Suprapubic skin (tissue), 4 donors: Measurements from ENCODE around the gene DNAI1. TPM values are rescaled to one million over a fixed set of nuclear protein-coding genes. Genes with fewer than 3 reads are reported as not detected.

Experiments
- DNase-seq, 2 donors: peaks; one replicate each; pipeline ENCODE4 v3.0.0-alpha.2; 2019; ENCODE audit warnings: low spot score in 2 of 2
- H3K27ac ChIP-seq: fragments of 200-600 bp; sonication (generic); one replicate; pipeline ENCODE4 v1.5.1; 2019
- H3K27me3 ChIP-seq: fragments of 200-600 bp; sonication (generic); one replicate; pipeline ENCODE4 v1.5.1; 2019
- H3K36me3 ChIP-seq: fragments of 200-600 bp; sonication (generic); one replicate; pipeline ENCODE4 v1.5.1; 2019
- H3K4me1 ChIP-seq: fragments of 200-600 bp; sonication (generic); one replicate; pipeline ENCODE4 v1.5.1; 2019
- H3K4me3 ChIP-seq: fragments of 200-600 bp; sonication (generic); one replicate; pipeline ENCODE4 v1.5.1; 2019; ENCODE audit warnings: mild to moderate bottlenecking
- H3K9me3 ChIP-seq: fragments of 200-600 bp; sonication (generic); one replicate; pipeline ENCODE4 v1.5.1; 2019
- EP300 ChIP-seq: sonication (generic); formaldehyde crosslinking; IDR thresholded peaks from one replicate; pipeline ENCODE4 v1.6.1; 2017; ENCODE audit warnings: antibody characterized with exemption
- POLR2A ChIP-seq, 2 donors: fragments of 450-650 bp; IDR thresholded peaks; one replicate each; pipeline ENCODE4 v1.6.1; 2017; ENCODE audit warnings: antibody characterized with exemption in 2 of 2, mild to moderate bottlenecking in 2 of 2, moderate library complexity in 2 of 2
- POLR2AphosphoS5 ChIP-seq, 3 donors: sonication (generic); formaldehyde crosslinking; IDR thresholded peaks; one replicate each; pipeline ENCODE4 v1.6.1; 2017; ENCODE audit warnings: antibody characterized with exemption in 3 of 3
- WGBS: methylation state at CpG from one replicate; pipeline ENCODE4 v1.1.5; 2018; 5-methylcytosine and 5-hydroxymethylcytosine counted together
- total RNA-seq, 4 donors: library from RNA; depleted of rRNA; stranded (reverse); fragments of >200 nt; gene quantifications; one replicate each; pipeline ENCODE4 v1.1.0, GENCODE V29; 2016
- TF ChIP-seq, protein P1 (sequence below), 2 donors: fragments of 200-600 bp in 1 of 2; fragments of 450-650 bp in 1 of 2; sonication (generic) in 1 of 2; IDR thresholded peaks; one replicate each; pipeline ENCODE4 v1.5.1; 2016 to 2019; ENCODE audit warnings: antibody characterized with exemption in 2 of 2, mild to moderate bottlenecking in 1 of 2, moderate library complexity in 1 of 2

Gene DNAI1
- total RNA-seq, 4 donors from 2014 or later = not detected

DNA sequence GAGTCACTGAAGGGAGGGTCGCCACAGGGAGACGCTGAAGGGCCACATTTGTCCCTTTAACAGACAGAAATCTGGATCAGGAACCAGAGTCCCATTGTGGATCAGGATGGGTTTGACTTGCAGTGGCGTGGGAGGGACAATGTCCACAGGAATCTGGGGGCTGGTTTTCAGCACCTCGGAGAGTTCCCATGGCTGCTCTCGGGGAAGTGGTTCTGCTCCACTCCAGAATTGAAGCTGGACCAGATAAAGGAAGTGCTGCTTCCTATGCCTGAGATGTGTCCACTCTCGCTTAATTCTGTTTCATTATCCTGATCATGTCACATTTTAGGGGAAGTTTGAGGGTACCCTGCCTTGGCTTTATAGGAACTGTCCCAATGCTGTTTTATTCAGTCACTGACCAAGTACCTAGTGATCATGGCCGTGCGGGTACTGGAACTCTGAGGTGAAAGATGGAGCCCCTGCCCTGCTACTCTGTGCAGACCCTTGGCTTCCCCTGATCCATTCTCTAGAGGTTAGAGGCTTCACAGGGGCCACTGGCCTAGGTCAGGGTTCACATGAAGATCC is 35.4 kb downstream of the DNAI1 start:
- no peak for DNase-seq
- Histone ChIP-seq H3K27ac (no peak overlapping the region), H3K27me3 (peaks cover 13% of the 10 kb centered on the region), H3K4me1 (no peaks in the 10 kb centered on the region), H3K4me3 (no peak overlapping the region), H3K36me3 (no peaks in the 10 kb centered on the region), H3K9me3 (no peaks in the 10 kb centered on the region)
- 39% methylated on average over 8 of the region's 8 CpGs for WGBS
- no peak for TF ChIP-seq POLR2A (IDR thresholded peaks at IDR 0.05)
- TF ChIP-seq, protein P1, sequence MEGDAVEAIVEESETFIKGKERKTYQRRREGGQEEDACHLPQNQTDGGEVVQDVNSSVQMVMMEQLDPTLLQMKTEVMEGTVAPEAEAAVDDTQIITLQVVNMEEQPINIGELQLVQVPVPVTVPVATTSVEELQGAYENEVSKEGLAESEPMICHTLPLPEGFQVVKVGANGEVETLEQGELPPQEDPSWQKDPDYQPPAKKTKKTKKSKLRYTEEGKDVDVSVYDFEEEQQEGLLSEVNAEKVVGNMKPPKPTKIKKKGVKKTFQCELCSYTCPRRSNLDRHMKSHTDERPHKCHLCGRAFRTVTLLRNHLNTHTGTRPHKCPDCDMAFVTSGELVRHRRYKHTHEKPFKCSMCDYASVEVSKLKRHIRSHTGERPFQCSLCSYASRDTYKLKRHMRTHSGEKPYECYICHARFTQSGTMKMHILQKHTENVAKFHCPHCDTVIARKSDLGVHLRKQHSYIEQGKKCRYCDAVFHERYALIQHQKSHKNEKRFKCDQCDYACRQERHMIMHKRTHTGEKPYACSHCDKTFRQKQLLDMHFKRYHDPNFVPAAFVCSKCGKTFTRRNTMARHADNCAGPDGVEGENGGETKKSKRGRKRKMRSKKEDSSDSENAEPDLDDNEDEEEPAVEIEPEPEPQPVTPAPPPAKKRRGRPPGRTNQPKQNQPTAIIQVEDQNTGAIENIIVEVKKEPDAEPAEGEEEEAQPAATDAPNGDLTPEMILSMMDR (IDR thresholded peaks at IDR 0.05) = no peak
- no peak for TF ChIP-seq POLR2AphosphoS5 (IDR thresholded peaks at IDR 0.05)
- TF ChIP-seq EP300 = no peak

DNA sequence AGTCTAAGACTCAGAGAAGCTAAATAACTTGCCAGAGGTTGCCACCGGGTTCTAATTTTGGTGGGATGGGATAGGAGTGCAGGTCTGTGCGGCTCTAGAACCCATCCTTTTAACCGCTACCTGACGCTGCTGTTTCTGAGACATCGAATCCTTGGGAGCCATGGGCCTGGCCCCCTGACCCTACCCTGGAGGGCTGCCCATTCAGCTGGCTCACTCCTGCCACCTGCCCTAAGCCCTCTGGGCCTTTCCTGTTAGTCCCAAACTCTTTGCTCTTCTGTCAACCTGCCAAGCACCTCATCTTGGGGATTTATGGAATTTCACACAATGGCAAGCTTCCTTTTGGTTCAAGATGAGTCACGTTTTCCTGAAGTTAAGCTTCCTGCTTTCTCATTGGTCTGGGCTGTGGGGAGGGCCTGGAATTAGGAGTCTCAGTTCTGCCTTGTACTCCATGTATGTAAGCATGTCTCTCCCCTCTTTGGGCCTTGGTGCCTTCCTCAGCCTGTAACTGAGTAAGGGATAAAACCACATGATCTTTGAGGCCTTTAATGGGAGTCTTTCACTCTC is 37.6 kb downstream of the DNAI1 start:
- 82% methylated on average over 6 of the region's 6 CpGs for WGBS
- Histone ChIP-seq H3K27ac (no peak overlapping the region), H3K4me1 (peaks cover 2% of the 10 kb centered on the region), H3K9me3 (no peaks in the 10 kb centered on the region), H3K4me3 (no peak overlapping the region), H3K36me3 (no peaks in the 10 kb centered on the region), H3K27me3 (peaks cover 5% of the 10 kb centered on the region)
- no peak for DNase-seq
- no peak for TF ChIP-seq EP300
- no peak for TF ChIP-seq POLR2AphosphoS5 (IDR thresholded peaks at IDR 0.05)
- no peak for TF ChIP-seq POLR2A (IDR thresholded peaks at IDR 0.05)
- TF ChIP-seq, protein P1 (IDR thresholded peaks at IDR 0.05) = no peak

DNA sequence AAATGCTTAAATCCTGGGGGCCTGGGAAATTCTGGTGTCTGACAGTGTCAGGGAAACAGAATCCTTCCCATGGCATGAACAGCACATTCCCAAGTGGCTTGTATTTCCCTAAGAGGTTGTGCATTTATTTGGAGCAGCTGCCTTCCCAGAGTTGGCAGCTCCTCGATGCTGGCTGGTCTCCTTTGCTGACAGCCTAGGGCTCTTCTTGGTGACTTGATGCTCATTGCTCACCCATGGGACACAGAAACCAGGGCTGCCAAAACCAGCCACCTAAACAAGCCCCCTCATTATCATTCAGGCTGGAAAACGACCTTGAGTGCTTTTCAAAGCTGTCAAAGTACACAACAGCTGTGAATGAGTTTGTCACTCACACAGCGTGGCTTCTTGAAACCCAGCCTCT is 39.9 kb downstream of the DNAI1 start:
- Histone ChIP-seq H3K4me1 (peaks cover 17% of the 10 kb centered on the region), H3K4me3 (no peak overlapping the region), H3K27ac (no peak overlapping the region), H3K36me3 (no peaks in the 10 kb centered on the region), H3K27me3 (peaks cover 5% of the 10 kb centered on the region), H3K9me3 (no peaks in the 10 kb centered on the region)
- no peak for TF ChIP-seq POLR2A (IDR thresholded peaks at IDR 0.05)
- no peak for TF ChIP-seq POLR2AphosphoS5 (IDR thresholded peaks at IDR 0.05)
- TF ChIP-seq EP300 = no peak
- TF ChIP-seq, protein P1 (IDR thresholded peaks at IDR 0.05) = no peak
- WGBS = 37% methylated on average over 3 of the region's 3 CpGs
- DNase-seq = no peak

DNA sequence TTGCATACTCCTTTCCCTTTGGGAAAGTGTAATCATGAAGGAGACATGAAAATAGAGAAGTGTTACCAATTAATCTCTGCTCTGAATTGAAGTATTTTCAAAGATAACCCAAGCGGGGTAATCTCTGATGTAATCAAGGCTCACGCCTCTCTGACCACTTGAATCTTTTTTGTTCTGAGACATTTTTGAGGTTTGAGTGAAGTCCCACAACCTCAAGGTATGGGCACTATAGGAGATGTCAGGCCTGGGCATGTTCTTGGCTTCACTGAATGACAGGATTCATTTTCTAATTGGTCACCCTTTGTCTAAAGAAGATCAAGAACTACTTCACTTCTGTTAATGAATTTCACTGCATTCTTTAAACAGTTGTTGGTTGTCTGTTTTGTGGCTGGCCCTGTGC is 40.5 kb downstream of the DNAI1 start:
- Histone ChIP-seq H3K27me3 (peaks cover 5% of the 10 kb centered on the region), H3K9me3 (no peaks in the 10 kb centered on the region), H3K36me3 (no peaks in the 10 kb centered on the region), H3K4me1 (peaks cover 17% of the 10 kb centered on the region), H3K4me3 (no peak overlapping the region), H3K27ac (no peak overlapping the region)
- 66% methylated on average over 2 of the region's 2 CpGs for WGBS
- DNase-seq = no peak
- no peak for TF ChIP-seq EP300
- TF ChIP-seq POLR2AphosphoS5 (IDR thresholded peaks at IDR 0.05) = no peak
- TF ChIP-seq, protein P1 (IDR thresholded peaks at IDR 0.05) = no peak
- TF ChIP-seq POLR2A (IDR thresholded peaks at IDR 0.05) = no peak

DNA sequence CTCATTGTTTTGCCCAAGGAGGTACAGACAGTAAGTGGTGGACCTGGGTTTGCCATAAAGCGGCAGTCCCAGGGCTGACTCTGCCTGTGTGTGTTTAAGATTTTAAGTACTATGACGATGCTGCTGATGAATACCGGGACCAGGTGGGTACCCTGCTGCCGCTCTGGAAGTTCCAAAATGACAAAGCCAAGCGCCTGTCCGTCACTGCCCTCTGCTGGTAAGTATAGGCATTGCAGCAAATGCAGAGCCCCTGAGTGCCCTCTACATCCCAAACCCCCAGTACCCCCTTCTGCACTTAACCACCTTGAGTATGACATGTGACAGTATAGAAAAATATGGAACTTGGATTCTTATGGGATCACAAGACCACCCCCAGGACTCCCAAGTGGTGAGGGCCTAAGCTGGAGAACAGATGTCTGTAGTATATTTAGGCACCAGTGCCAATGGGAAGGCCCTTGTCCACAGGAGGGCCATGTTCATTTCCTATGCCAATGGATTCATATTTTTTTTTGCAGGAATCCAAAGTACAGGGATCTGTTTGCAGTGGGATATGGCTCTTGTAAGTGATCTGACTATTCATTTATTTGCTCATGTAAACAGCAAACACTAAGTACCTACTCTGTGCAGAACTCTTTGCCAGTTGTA is 42.1 kb downstream of the DNAI1 start:
- no peaks in the 10 kb centered on the region for H3K9me3 ChIP-seq
- H3K27me3 ChIP-seq = no peaks in the 10 kb centered on the region
- TF ChIP-seq POLR2A (IDR thresholded peaks at IDR 0.05) = no peak
- TF ChIP-seq, protein P1 (IDR thresholded peaks at IDR 0.05) = peak; percentile 91 to 97
- no peak overlapping the region for H3K27ac ChIP-seq
- H3K4me3 ChIP-seq = no peak overlapping the region
- DNase-seq = peak in 1 of 2 donors; percentile 77
- no peaks in the 10 kb centered on the region for H3K36me3 ChIP-seq
- H3K4me1 ChIP-seq = peaks cover 17% of the 10 kb centered on the region
- WGBS = 0% methylated on average over 6 of the region's 6 CpGs
